Measurements from ENCODE around the gene CSF1R.
A peak's percentile ranks its signal among the peaks of the same experiment; 100 is the strongest.
"Not testable (repeated sequence)": the region's sequence is repeated elsewhere in the genome, so short reads cannot be mapped to it uniquely, and the experiment has no call there.

CSF1R gene

GRCh38 chr5:150053713-150054392 is 32.5 kb downstream of the CSF1R start:
- DNase-seq: no peak

GRCh38 chr5:150052956-150053712 is 33.2 kb downstream of the CSF1R start:
- peak; percentile 48 for DNase-seq

- DNase-seq: no peak
Observed at GRCh38 chr5:150052226-150052955, 34.0 kb downstream of the CSF1R start.

- no peak for DNase-seq
Observed at GRCh38 chr5:150051657-150052195, 34.6 kb downstream of the CSF1R start.

- not testable (repeated sequence) for DNase-seq
Observed at GRCh38 chr5:150050172-150050811, 36.1 kb downstream of the CSF1R start.

- peak; percentile 46 for DNase-seq
Observed at GRCh38 chr5:150046031-150046430, 40.3 kb downstream of the CSF1R start.

GRCh38 chr5:150045549-150045948 is 40.8 kb downstream of the CSF1R start:
- DNase-seq: no peak

GRCh38 chr5:150044712-150045111 is 41.6 kb downstream of the CSF1R start:
- DNase-seq: no peak

- DNase-seq: no peak
Observed at GRCh38 chr5:150044329-150044681, 42.0 kb downstream of the CSF1R start.

GRCh38 chr5:150043657-150044328 is 42.6 kb downstream of the CSF1R start:
- no peak for DNase-seq

GRCh38 chr5:150042459-150042858 is 43.9 kb downstream of the CSF1R start:
- no peak for DNase-seq

GRCh38 chr5:150038547-150038946 is 47.8 kb downstream of the CSF1R start:
- no peak for DNase-seq

GRCh38 chr5:150036513-150036912 is 49.8 kb downstream of the CSF1R start:
- no peak for DNase-seq

GRCh38 chr5:150035139-150035895 is 51.0 kb downstream of the CSF1R start:
- DNase-seq: no peak

- DNase-seq: no peak
Observed at GRCh38 chr5:150034662-150035061, 51.7 kb downstream of the CSF1R start.

- DNase-seq: no peak
Observed at GRCh38 chr5:150033334-150033733, 53.0 kb downstream of the CSF1R start.

- DNase-seq: not testable (repeated sequence)
Observed at GRCh38 chr5:150028047-150028446, 58.3 kb downstream of the CSF1R start.

- no peak for DNase-seq
Observed at GRCh38 chr5:150026682-150027172, 59.6 kb downstream of the CSF1R start.

- no peak for DNase-seq
Observed at GRCh38 chr5:150024346-150024984, 61.9 kb downstream of the CSF1R start.

- no peak for DNase-seq
Observed at GRCh38 chr5:150023136-150023535, 63.2 kb downstream of the CSF1R start.

GRCh38 chr5:150022681-150023080 is 63.7 kb downstream of the CSF1R start:
- DNase-seq: no peak

Data from activated CD4-positive, alpha-beta T cell treated with anti-CD3 and anti-CD28 coated beads, Interleukin-2, Interleukin-6, amounts not matched to agents 100 ng/mL and 50 ng/mL, durations not matched to agents 16 hours and 8 hours (primary cell).